ENCODE measurements around the gene CALHM2. TPM values are rescaled to one million over a fixed set of nuclear protein-coding genes. Genes with fewer than 3 reads are reported as not detected.

CALHM2 gene
- total RNA-seq, 1 donor from 2014 or later = 45.0 TPM

DNA sequence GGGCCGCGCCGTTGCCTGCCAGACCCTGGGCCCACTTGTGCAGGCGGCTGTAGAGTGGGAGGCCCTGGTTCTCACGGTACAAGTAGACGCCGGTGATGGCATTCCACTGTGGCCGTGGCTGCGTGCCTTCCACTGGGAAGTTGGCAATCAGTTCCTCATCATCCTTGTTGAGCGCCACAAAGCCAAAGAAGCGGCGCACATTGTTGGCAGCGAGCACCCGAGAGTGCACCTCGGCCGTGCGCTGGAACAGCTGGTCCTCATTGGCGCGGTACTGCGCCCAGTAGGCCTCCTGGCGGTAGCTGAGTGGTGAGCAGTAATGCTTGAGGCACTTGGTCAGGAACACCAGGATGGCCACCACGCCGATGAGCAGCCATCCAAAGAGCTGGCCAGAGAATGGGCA, 5.0 kb downstream of the CALHM2 start:
- Histone ChIP-seq H3K4me3 (no peak overlapping the region), H3K9me3 (no peaks in the 10 kb centered on the region), H3K4me1 (peaks cover 70% of the 10 kb centered on the region), H3K27me3 (ENCODE audit: low read depth) (no peaks in the 10 kb centered on the region), H3K36me3 (peaks cover 83% of the 10 kb centered on the region), H3K27ac (peak overlapping the region; percentile 6)
- TF ChIP-seq, protein P1, sequence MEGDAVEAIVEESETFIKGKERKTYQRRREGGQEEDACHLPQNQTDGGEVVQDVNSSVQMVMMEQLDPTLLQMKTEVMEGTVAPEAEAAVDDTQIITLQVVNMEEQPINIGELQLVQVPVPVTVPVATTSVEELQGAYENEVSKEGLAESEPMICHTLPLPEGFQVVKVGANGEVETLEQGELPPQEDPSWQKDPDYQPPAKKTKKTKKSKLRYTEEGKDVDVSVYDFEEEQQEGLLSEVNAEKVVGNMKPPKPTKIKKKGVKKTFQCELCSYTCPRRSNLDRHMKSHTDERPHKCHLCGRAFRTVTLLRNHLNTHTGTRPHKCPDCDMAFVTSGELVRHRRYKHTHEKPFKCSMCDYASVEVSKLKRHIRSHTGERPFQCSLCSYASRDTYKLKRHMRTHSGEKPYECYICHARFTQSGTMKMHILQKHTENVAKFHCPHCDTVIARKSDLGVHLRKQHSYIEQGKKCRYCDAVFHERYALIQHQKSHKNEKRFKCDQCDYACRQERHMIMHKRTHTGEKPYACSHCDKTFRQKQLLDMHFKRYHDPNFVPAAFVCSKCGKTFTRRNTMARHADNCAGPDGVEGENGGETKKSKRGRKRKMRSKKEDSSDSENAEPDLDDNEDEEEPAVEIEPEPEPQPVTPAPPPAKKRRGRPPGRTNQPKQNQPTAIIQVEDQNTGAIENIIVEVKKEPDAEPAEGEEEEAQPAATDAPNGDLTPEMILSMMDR (IDR thresholded peaks at IDR 0.05) = no peak
- ATAC-seq (no peak), DNase-seq (peak; percentile 34)
- intact Hi-C loops (cut with DNase I) = no loop called here

GRCh38 chr10:103445767-103446567, 6.2 kb downstream of the CALHM2 start:
- H3K36me3 ChIP-seq = peaks cover 96% of the 10 kb centered on the region

DNA sequence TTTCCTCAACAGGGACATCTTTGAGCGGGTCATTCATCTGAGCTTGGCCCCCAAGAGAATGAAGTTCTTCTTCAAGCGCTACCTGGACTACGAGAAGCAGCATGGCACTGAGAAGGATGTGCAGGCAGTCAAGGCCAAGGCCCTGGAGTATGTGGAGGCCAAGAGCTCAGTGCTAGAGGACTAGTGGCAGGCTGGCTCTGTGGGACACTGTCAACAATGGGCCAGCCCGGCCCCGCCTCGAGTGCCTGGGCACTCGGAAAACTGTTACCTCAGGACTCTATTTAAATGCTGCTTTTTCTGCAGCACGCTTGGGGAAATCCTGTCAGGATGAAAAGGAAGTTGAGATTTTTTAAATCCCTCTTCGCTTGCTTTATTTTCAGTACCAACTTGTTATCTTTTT, 6.8 kb downstream of the CALHM2 start:
- peaks cover 100% of the 10 kb centered on the region for H3K36me3 ChIP-seq
- TF ChIP-seq, protein P1 (IDR thresholded peaks at IDR 0.05) = no peak
- H3K9me3 ChIP-seq = no peaks in the 10 kb centered on the region
- no peak overlapping the region for H3K4me3 ChIP-seq
- H3K27ac ChIP-seq = peak overlapping the region; percentile 72
- peaks cover 66% of the 10 kb centered on the region for H3K4me1 ChIP-seq
- H3K27me3 ChIP-seq (ENCODE audit: low read depth) = no peaks in the 10 kb centered on the region
- no peak for ATAC-seq
- DNase-seq = no peak
- intact Hi-C loops (cut with DNase I) = no loop called here

More at GRCh38 chr10:103445767-103446567, 6.2 kb downstream of the CALHM2 start:
- H3K27ac ChIP-seq = peak overlapping the region; percentile 72
- H3K9me3 ChIP-seq = no peaks in the 10 kb centered on the region
- H3K4me3 ChIP-seq = no peak overlapping the region
- DNase-seq = no peak
- intact Hi-C loops (cut with DNase I) = no loop called here
- ATAC-seq = peak; percentile 39 to 44
- H3K4me1 ChIP-seq = peaks cover 71% of the 10 kb centered on the region
- TF ChIP-seq, protein P1 (IDR thresholded peaks at IDR 0.05) = no peak
- H3K27me3 ChIP-seq (ENCODE audit: low read depth) = no peaks in the 10 kb centered on the region

DNA sequence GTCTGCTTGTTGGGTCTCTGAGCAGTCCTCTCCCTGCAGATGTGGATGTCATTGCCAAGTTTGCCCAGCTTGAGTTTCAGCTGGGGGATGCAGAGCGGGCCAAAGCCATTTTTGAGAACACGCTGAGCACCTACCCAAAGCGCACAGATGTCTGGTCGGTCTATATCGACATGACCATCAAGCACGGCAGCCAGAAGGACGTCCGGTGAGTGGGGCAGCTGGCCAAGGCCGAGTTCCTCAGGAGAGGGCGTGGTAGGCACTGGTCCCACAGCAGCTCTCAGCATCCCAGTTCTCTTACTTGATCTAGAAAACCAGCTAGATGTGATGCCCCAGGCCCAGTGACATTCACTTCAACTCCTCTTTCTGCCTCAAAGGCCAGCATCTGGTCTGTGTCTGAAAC, 7.7 kb downstream of the CALHM2 start:
- Histone ChIP-seq H3K27me3 (ENCODE audit: low read depth) (no peaks in the 10 kb centered on the region), H3K9me3 (no peaks in the 10 kb centered on the region), H3K4me3 (no peak overlapping the region), H3K27ac (no peak overlapping the region), H3K4me1 (peaks cover 57% of the 10 kb centered on the region), H3K36me3 (peaks cover 100% of the 10 kb centered on the region)
- DNase-seq (no peak), ATAC-seq (no peak)
- TF ChIP-seq, protein P1 (IDR thresholded peaks at IDR 0.05) = no peak
- intact Hi-C loops (cut with DNase I) = no loop called here

DNA sequence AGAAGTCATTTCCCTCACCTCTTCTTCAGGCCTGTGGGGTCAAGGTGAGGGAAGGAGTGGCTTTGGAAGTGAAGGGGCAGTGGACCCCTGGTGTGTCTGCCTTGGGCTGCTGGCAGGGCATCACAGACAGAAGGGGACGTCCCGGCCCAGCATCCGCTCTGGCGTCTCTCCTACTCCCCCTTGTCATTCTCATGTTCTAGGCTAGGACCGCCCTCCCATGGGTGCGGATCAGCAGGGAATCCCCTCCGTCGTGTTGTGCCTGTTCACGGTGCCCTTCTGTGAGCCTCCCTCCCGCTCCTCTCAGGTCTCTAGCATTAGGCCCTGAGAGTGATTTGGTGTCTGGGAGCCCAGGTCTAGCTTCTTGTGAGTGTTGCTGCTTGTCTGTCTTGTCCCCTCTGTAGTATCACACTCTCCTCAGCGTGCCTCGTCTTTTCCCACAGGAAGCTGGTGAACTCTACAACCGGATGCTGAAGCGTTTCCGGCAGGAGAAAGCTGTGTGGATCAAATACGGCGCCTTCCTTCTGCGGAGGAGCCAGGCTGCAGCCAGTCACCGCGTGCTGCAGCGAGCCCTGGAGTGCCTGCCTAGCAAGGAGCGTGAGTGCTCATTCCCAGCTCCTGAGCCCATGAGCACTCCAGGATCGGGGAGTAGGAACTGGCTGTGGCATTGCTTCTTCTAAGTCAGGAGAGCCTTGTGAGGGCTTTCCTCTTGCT, 8.5 kb downstream of the CALHM2 start:
- Histone ChIP-seq H3K27me3 (ENCODE audit: low read depth) (no peaks in the 10 kb centered on the region), H3K27ac (peak overlapping the region; percentile 24), H3K4me3 (no peak overlapping the region), H3K4me1 (peaks cover 48% of the 10 kb centered on the region), H3K36me3 (peaks cover 100% of the 10 kb centered on the region), H3K9me3 (no peaks in the 10 kb centered on the region)
- intact Hi-C loops (cut with DNase I) = no loop called here
- no peak for ATAC-seq
- TF ChIP-seq, protein P1 (IDR thresholded peaks at IDR 0.05) = no peak
- DNase-seq = no peak

Measured in lower lobe of right lung (tissue), 2 donors.